ENCODE data around the gene TUT4.

The TUT4 gene

DNA sequence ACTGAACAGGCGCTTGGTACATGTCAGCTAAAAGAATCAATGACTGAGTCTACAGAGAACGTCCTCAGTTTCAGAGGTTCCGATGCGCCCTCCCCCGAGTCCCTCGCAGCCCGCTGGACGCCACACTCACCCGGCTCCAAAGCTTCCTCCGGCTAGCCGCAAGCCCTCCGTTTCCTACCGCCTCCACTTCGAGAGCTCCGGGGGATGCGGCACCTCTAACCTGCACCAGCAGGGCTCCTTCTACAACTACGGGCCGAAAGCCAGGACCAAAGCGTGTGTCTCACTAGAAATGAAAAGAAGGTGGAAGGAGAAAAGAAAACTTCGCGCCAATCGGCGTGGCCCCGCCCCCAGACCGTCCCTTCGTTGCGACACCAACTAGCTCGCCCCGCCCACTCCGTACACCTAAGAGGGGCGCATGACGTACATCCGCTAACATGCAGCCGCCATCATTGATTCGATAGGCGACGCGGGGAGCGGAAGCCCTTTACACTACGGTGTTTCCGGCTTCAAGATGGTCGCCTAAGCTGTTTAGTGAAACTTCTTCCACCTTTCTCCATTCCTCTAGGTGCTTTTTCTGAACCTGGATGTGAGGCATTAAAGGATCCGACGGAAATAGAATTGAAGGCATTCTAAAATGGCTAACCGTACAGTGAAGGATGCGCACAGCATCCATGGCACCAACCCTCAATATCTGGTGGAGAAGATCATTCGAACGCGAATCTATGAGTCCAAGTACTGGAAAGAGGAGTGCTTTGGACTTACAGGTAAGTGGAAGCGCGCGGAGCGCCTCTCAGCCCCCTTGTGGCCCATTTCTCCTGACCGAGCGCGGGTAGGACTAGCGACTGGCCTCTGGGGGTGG lies 148.5 kb downstream of the TUT4 start, which contains the start of the genes ORC1 and PRPF38A:
ORC1 (minus strand) TSS at position 308 of the 859 bp plus-strand sequence. CDS start 2,200 bp downstream, outside the sequence.
PRPF38A (plus strand) TSS at position 487 of the 859 bp plus-strand sequence; CDS start at position 635, 148 bp downstream.
- DNase-seq (ENCODE audit: low read depth in 3 of 3), result peak; percentile 93 to 97 (median 95)

DNA sequence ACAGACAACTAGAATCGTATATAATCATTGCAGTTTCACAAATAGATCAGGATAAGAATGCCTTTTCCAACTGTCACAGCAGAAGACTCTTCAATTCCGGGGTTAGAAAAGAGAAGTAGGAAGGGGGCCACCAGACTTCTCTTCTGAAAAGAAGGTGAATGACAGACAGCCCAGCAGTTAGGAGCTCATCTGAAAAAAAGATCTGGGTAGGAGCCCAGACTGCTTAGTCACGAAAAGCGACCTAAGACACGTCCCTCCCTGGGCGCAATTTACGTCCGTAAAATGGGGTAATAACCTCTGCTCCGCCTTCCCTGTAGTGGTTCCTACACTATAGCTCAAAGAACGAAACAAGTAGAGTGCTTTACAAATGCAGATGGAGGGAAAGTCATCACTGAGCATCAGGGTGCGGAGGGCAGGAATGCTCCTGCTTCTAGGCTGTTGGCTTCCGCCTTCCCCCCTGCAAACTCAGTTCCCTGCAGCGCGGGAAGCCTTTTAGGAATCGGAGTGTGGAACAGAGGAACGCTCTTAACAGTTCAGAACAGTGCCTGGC lies 149.3 kb downstream of the TUT4 start:
- DNase-seq (ENCODE audit: low read depth in 3 of 3), result peak in 2 of 3 experiments; percentile 6 to 16

- no peak for DNase-seq (ENCODE audit: low read depth in 3 of 3)
Measured at GRCh38 chr1:52402860-52403240, 150.0 kb downstream of the TUT4 start.

DNA sequence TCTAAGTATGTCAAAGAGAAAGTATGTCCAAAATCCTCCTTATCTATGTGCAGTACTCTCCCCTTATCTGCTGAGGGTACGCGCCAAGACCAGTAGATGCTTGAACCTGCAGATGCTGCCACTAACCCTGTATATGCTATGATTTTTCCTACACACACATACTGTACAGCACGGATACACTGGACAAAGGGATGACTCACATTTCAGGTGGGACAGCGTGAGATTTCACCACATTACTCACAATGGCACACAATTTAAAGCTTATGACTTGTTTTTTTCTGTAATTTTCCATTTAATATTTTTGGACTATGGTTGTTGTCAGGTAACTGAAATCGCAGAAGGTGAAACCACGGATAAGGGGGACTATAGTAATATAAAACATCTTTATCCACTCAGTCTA lies 152.8 kb downstream of the TUT4 start:
- no peak for DNase-seq (ENCODE audit: low read depth in 3 of 3)

DNA sequence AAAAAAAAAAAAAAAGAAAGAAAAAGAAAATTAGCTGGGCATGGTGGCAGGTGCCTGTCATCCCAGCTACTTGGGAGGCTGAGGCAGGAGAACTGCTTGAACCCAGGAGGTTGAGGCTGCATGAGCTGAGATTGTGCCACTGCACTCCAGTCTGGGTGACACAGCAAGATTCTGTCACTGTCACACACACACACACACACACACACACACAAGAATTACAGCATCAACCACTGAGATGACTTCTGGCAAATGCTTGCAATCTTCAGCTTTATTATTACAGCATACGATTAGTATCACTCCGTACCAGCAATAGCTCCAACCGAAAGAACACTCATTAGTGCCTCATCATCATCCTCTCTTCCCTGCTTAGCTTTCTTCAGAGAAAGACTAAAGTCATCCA lies 153.3 kb downstream of the TUT4 start:
- no peak for DNase-seq (ENCODE audit: low read depth in 3 of 3)

GRCh38 chr1:52393174-52393573 lies 159.7 kb downstream of the TUT4 start:
- no peak for DNase-seq (ENCODE audit: low read depth in 3 of 3)

- no peak for DNase-seq (ENCODE audit: low read depth in 3 of 3)
Measured at GRCh38 chr1:52386458-52386857, 166.4 kb downstream of the TUT4 start.

- no peak for DNase-seq (ENCODE audit: low read depth in 3 of 3)
Measured at GRCh38 chr1:52385376-52385775, 167.5 kb downstream of the TUT4 start.

Data from stimulated activated CD4-positive, alpha-beta T cell treated with anti-CD3 and anti-CD28 coated beads, TNF-alpha, amount 100 ng/mL, for 4 hours (primary cell).